Activated T-cell treated with anti-CD3 and anti-CD28 coated beads for 24 hours (primary cell): ENCODE data around the gene RPP25L.

Source experiments
- DNase-seq: peaks from one replicate; pipeline ENCODE4 v3.0.0-alpha.2; 2020; ENCODE audit warnings: low read depth

The RPP25L gene

DNA sequence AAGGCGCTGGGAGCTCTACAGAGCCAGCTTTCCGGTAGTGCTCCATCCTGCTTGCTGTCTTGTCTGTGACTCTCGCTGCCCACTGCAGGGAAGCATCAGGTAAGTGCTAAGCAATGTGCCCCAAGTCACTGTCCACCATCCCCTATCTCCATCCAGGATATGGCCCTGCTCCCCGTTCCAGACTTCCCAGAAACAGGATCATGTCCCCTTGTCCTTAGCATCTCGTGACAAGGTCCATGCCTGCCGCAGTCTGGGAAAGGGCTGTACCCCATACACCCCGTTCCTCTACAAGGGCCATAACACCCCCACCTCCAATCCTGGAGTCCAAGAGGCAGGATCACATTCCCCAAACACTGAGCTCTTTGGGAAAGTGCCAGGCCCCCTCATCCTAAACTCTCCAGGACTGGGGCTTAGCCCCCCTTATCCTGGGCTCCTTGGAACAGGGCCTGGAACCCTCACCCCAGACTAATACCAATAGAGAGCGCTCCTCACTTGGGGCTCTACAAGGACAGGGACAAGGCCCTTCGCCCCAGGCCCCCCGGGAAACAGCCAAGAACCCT is 566 bp downstream of the RPP25L start:
- no peak for DNase-seq

DNA sequence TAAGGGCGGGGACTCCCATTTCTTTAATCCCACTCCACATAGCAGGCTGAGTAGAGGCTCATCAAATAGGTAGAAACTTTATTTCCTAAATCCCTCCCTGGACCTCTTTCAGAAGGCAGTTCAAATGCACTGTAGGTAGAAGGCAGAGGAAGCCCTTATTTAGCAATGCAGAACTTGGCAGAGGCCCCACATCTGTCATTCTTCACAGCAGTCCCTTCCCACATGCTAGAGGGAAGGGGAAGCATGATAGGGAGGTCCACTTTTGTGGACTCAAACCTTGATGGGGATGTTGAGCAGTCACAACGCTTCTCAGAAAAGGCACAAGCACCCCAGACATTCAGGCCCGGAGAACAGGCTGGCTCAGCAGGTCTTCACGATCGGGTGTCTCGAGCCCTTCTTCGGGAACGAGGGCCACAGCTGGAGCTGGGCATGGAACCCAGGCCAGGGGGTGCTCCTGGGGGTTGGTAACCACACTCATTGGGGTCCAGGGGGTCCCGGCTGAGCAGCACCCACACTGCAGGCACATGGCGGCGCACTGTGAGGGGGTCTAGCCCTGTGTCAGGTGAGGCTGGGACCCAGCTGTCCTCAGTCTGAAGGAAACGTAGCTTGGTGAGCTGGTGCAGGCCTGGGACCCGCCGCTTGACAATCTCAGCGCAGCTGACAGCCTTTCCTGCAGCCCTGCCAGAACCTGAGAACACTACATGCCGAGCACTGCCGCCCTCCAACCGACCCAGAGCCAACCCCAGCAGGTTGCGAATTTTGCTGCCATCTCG is 1.3 kb downstream of the RPP25L start:
- no peak for DNase-seq

DNA sequence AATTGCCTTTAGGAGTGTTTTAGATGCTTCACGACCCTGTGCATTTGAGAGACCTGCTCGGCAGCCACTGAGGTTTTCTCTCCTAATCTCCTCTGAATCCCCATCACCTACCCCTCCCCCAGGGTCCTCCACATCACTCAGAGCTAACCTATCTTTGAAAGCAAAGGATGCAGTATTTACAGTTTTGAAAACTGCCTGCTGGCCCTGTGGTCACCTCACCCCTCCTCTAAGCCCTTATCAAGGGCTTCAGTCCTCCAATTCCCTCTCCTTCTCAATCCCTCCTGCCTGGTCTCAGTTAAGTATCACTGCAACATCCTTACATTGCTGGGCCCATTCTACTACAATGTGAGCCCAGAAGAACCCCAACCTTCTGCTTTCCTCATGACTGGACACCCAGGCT is 4.6 kb downstream of the RPP25L start:
- no peak for DNase-seq

DNA sequence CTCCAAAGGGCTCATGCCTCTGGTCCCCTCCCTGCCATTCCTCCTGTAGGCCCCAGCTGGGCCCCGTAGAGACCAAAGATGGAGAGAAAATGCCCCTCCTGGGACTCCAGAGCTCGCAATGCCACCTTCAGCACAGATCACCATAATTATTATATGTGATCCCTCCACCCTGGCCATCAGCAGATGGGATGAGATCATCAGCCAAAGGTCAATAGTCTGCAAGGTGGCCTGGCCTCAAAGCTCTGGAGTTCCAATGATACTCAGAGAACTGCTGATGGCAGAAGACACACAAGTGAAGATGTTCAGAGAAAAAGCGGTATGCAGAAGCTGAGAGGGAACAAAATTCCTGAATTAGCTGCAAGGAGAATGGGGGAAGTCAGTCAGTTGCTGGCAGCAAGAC is 5.0 kb downstream of the RPP25L start:
- DNase-seq: no peak

DNA sequence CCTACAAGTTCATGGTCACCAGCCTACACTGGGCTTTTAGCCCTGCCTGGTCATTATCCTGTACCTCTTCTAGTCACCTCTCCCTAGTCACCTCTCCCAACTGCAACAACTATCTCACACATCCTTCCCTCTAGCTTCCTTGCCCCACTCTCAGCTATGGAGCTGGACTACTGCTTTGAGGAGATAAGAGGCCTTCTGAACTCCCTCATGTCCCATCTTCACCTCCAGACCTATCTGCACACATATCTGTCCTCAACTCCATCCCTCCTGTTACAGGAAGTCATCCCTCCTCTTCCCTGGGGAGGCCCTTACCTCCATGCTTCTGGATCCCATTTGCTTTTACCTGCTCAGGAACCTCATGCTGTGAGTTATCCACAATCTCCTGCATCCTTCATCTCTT is 5.7 kb downstream of the RPP25L start:
- DNase-seq: no peak

DNA sequence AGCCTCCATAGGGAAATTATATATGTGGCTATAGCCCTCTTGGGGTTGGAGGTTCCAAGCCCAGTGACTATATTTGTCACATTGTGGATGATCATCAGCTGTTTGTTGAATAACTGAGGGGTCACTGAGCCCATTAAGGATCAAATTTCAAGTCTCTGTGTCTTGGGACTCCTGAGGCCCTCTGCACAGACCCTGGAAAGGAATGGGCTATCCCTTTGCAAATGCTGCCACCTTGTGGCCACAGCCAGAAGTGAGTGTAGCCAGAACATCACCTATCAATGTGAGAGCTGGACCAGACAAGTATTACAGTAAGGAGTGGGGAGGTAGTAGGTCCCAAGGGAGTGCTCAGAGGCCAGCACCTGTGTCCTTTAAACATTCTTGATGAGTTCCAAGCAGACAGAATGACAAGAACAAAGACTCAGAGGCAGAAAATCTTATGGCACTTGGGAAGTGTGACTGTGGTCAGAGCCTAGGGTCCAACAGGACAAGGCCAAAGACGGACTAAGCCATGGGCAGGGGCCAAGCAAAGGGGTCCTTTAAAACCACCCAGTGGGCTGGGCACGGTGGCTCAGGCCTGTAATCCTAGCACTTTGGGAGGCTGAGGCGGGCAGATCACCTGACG is 8.2 kb downstream of the RPP25L start:
- peak; percentile 74 for DNase-seq

DNA sequence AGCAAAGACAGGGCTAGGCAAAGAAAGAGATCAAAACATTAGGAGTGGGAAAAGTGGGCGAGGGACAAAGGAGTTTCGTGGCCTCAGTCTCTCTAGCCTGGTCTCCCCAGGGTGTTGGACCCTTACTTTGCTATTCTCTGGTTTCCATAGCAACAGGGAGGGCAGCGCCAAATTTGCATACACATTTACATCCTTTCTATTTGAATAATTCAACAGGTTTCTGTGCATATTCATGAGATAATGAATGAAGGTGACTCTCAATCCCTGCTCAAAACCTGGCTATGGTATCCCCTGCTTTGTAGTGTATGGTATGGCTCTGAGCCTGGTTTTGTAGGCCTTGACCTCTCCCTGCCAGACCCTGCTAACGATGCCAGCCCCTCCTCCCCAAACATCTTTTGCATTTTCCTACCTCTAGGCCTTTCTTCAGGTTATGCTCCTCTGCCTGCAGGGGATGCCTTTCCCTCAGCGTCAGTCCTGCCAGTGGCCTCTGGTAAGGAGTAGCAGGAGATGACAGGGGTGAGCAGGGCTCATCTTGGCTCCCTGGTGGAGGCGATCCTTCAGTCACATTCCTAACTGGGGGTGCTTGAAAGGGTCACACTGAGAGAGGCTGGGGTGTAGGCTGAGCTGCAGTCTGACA is 9.8 kb downstream of the RPP25L start:
- DNase-seq: no peak

DNA sequence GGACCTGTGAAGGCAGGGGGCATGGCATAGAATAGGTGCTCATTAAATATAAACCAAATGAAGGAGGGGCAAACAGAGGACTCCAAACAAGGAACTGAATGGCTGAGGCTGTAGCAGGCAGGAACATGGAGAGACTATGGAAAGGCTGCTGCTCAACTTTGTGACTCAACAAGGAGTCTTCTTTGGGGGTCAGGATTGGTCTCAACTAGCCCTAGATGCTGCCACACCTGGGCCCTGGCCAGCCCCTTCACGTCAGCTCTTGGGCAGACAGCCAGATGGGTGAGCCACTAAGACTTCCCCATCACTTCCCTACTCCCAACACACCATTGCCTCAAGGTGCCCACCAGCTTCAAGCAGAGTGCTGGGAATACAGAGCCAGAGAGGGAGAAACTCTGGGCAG is 11.0 kb downstream of the RPP25L start:
- no peak for DNase-seq

DNA sequence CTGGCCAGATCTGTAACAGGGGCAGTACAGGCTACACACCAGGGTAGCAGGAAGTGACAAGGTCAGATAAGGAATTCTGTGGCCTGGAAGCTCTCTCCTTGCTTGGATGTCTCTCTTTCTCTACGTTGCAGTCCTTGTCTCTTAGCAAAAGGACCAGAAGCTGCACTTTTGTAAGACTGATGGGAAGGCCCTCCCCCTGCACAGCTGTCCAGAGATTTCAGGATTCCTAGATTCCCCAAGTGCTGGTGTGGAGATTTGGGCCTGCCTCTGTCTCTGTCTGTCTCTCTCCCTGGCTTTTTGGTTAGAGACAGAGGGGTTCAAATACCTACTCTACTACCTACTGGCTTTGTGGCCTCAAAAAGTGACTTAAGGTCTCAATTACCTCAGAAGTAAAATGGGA is 12.4 kb downstream of the RPP25L start:
- DNase-seq: no peak

DNA sequence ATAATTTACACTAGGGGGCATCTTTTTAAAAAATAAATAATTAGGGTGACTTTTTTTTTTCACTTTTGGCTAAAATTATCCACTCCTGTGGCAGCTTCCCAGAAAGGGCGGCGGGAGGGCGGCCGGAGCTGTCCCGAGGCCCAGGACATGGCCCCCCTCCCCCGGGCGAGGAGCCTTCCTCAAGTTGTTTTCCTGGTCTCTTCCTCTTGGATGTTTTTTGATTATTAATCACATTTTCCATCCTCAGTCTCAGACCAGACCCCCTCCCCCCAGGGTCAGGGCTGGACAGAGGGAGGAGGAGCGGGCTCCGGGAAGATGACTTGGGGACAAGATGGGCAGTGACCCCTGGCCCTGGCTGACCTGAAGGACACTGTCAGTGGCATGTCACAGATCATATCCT is 17.7 kb downstream of the RPP25L start:
- DNase-seq: no peak

DNA sequence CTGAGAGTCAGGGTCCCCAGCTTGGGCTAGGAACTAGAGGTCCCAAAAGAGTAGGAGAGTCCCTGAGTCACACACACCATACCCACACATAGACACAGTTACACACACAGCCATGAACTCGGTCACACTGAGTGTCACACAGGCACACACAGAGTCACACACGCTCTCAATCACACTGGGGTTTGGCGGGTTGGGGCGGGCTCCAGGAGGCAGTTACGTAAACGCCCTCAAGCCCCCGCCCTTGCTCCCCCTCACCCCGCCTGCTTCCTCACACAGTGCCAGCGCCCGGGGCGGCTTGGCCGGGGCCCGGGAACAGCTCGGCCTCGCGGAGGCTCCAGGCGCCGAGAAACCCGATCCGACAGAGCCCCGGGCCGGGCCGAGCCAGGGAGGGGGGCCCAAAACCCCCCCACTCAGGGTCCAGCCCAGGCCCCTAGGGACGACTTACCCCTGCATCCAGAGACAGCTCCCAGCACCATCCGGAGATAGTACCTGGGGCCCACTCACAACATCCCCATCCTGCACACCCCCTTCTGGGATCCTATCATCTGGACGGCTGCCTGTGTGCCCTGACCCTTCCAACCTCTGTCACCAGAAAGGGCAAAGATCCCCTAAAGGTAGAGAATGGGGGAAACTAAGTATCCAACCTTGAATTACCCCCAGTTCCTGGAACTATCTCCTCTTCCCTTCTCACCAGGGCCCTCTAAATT is 18.8 kb downstream of the RPP25L start:
- no peak for DNase-seq

DNA sequence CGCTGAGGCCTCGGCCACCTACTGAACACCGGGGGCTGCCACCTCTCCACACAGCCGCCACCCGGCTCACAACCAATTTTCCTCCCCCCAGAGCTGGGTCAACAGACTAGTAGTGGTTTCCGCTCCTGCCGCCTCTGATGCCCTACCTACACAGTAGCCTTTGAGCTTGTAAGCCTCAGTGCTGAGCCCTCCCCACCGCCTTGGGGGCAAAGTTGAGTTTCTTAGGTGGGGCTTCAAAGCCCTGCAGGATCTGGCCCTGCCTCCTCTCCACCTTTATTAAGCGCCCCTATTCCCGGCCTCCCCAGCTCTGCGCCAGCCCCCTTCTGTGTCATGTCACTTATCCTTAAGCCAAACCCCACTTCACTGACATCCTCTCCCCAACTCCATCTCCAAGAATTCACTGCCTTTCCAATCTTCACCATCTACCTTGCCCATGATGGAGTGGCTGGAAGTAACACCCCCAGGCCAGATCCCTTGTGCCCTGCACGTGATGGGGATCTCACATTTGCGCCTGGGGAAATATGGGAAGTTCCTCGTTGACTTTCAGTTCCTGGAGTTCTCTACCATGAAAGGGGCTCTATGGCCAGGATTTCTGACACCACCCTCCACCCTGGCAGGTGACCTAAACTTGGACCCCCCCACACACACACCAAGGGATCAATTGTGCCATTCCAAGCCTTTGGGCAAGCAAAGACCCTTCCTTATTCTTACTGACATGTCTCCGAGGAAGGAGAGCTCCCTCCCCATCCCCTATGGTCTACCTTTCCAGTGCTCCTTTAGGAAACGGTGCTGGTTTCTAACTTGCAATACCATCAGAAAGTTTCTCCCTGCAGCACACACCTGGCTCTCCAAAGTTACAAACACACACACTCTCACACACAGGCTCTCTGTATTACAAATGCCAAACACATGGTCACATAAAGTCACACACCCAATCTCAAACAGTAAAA is 19.7 kb downstream of the RPP25L start:
- DNase-seq: no peak

DNA sequence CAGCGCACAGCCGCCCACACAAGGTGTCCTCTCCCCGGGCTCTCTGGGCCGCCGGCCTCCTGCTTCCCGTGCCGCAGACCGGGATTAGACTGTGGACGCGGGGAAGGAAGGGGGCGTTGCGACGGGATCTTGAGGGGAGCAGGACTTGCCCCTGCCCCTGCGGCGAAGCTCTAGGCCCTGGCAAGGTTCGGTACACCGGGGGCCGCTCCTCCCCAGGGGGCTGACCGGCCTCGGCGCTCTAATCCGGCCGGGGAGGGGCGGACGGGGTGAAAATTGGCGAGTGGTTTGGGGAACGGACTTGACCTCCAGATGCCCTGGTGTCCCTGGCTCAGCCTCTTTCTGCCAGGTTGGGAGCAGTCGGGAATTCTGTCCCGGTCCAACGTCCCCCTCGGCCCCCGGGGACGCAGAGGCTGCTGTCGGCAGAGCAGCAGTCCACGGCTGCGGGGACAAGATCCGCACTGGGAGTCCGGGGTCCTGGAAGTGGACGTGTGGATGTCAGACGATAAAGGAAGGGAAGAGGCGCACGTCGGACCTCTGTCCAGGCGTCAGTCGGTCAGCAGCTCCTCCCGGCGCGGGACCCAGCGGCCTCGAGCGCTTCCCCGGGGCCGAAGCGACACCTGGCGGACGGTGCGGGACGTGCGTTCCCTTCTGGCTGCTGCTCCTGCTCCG is 20.5 kb downstream of the RPP25L start:
- peak; percentile 71 for DNase-seq

DNA sequence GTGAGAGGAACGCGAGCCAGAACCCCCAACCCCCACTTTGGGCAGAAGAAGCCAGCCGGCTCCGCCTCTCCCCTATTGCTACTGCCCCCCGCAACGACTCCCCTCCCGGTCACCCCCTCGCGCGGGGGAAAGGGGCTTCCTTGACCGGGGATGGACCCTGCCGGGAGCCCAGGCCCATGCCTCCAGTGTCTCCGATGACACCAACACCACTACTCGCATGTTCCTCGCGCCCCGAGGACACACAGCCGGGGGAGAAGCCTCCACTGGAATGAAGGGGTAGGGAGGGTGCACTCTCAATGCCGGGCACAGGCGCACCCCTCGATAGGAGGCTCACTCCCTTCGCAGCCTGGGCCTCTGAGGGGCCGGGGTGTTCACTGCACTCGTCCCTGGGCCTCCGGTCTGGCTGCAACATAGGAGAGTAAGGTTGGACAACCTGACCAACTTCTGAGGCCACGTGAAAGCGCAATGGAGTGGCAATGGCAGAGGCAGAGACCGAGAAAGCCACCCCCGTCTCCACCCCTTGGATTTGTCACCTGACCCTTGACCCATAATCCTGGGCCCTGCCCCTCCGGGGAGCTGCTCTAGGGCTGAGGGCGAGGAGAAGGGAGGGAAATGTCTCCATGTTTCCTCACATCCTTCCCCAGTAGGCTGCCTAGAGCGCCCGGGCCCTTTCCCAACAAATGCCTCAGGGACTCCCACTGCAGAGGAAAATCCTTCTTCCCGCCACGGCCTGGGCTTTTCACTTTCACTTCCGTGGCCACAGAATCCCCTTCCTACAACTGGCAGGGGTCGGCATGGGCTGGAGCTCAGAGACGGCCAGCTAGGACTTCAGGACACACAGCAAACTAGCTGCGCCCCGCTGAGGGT is 21.3 kb downstream of the RPP25L start:
- no peak for DNase-seq

DNA sequence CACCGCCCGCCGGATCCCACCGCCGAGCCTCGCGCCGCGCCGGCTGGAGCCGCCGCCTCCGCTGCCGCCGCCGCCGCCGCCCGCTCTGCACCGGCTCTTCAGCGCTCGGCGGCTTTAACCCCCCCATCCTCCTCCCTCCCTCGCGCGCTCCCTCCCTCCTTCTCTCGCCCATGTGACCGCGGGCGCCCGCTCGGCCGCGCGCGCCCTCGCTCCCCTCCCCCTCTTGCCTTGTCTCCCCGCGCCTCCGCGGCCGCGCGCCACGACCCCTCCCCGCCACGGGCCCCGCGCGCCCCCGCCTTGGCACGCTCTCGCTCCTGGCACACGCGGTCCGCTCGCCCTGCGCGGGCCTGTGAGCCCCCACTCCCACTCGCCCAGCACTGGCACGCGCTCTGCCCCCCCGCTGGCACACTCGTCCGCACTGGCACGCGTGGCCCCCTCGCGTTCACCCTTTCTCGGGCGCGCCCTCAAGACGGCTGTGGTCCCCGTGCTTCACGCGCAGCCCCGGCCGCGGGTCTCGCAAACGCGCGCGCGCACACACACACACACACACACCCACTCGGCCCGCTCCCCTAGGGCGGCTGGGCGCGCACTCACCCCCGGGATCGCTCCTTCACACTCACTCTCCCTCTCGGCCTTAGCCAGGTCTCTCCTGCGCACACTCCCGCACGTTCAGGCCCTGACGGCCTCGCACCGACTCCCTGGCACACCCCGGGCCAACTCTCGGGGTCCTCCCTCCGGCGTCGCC is 22.1 kb downstream of the RPP25L start, which contains the start of gene CNTFR:
Gene CNTFR (minus strand): TSS at position 89 of the 745 bp plus-strand sequence. CDS start 20,743 bp downstream, outside the sequence.
- no peak for DNase-seq

DNA sequence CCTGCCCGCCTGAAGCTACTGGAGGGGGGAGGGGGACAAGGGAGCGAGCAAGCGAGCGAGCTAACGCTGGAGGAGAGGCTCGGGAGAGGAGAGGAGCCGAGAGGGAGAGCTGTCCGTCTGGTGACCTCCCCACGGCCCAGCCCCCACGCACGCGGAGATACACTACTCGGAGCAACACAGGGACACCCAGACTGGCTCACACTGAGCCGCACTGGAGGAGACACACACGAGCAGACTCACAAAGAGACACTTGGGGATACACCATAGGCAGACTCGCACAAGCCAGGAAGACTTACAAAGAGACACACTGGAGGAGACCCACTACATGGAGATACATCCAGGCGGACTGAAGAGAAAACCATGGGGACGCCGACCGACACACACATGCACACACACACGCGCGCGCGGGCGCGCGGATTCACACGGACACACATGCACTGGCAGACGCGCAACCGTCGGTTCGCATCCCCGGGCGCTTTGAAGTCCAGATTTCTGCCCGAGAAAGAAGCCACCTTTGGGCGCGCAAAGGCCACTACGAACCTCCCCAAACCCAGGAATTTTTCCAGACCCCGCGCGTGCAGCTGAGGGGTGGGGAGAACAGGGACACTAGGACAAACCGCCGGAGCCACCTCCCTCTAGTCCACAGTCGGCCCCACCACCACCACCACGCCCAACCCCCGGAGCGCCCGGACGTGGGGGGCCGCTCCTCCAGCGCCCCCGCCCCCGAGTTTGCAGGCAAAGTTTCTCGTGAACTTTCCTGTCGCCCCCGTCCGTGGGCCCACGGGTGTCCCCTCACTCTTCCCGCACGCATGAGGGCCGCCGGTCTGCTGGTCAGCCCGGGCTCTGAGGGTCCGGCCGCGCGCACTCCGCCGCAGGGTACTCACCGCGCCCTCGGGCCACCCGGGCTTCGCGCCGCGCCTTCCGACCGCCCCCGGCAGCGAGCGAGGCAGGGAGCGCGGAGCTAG is 22.9 kb downstream of the RPP25L start:
- DNase-seq: no peak

DNA sequence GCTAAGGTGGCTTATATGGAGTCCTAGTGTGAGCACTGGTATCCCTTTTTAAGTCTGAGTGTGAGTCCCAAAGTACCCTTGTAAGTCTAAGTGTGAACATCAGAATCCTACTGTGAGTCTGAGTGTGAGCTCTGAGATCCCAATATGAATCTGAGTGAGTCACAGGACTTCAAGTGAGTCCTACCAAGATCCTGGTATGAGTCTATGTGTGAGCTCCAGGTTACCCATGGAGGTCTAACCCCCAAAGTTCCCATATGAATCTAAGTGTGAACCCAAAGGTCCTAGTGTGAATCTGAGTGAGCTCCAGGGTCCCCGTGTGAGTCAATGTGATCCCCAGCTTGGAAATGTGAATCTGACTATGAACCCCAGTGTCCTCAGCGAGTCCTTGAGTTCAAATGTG is 24.6 kb downstream of the RPP25L start:
- DNase-seq: no peak
